ENCODE data around the gene GLYAT. TPM values are rescaled to one million over a fixed set of nuclear protein-coding genes. Genes with fewer than 3 reads are reported as not detected.

Gene GLYAT
- total RNA-seq, 1 donor from 2014 or later = not detected

DNA sequence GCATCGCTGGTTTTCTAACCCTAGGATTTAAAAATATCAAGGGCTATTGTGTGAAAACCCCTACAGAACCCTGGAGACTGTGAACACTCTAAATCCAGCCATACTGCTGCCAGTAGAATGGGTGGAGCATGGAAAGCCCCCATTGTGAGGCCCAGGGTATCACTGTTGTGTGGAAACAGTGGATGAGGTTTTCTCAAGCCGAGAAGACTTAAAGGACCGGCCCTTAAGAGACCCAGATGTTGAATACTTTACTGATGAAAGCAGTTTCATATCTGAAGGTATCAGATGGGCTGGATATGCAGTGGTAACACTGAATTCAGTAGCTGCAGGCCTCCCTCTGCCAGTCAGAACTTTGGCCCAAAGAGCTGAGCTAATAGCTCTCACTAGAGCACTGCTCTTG is 41.6 kb upstream of the GLYAT start:
- DNase-seq (ENCODE audit: low read depth) = no peak
- TF ChIP-seq, protein P1, sequence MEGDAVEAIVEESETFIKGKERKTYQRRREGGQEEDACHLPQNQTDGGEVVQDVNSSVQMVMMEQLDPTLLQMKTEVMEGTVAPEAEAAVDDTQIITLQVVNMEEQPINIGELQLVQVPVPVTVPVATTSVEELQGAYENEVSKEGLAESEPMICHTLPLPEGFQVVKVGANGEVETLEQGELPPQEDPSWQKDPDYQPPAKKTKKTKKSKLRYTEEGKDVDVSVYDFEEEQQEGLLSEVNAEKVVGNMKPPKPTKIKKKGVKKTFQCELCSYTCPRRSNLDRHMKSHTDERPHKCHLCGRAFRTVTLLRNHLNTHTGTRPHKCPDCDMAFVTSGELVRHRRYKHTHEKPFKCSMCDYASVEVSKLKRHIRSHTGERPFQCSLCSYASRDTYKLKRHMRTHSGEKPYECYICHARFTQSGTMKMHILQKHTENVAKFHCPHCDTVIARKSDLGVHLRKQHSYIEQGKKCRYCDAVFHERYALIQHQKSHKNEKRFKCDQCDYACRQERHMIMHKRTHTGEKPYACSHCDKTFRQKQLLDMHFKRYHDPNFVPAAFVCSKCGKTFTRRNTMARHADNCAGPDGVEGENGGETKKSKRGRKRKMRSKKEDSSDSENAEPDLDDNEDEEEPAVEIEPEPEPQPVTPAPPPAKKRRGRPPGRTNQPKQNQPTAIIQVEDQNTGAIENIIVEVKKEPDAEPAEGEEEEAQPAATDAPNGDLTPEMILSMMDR (conservative IDR thresholded peaks at IDR 0.05; ENCODE audit: low read depth, low read length) = no peak
- H3K4me3 ChIP-seq (ENCODE audit: low read depth, low read length) = no peak overlapping the region

DNA sequence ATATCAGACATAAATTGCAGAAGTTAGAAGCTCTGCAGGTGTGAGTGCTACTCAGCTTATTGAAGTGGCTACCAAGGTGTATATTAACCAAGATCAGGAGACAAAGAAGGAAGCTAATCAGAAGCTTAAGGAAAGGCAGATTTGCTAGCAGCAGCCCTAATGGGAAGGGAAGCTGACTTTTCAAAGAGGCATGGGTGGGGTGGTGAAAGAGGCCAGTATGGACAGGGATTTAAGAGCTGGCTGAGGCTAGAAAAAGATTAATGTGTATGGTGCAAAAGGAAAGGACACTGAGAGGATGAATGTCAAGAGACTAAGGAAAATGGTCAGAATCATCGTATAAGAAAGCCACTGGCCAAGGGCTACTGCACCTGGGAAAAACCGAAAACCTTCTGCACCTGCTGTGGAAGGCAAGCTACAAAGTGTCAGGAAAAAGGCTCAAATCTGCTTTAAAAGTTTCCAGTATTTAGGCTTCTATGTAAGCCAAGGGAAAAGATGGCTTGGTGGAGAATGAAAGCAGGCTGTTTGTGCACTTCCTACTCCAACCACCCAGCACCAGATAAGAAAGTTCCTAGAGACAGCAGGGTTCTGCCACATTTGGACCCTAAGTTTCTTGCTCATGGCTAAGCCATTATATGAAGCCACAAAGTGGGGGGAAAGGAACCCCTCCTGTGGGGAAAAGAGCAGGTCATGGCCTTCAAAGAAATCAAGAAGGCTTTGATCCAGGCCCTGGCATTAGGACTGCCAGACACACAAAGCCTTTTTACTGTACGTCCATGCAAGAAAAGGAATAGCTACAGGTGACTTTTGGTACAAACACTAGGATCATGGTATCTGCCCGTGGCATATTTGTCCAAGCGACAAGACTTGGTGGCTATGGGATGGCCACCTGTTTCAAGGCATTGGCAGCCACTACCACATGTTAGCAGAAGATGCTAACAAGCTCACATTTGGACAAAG is 40.9 kb upstream of the GLYAT start:
- TF ChIP-seq, protein P1 (conservative IDR thresholded peaks at IDR 0.05; ENCODE audit: low read depth, low read length) = no peak
- no peak for DNase-seq (ENCODE audit: low read depth)
- H3K4me3 ChIP-seq (ENCODE audit: low read depth, low read length) = no peak overlapping the region

DNA sequence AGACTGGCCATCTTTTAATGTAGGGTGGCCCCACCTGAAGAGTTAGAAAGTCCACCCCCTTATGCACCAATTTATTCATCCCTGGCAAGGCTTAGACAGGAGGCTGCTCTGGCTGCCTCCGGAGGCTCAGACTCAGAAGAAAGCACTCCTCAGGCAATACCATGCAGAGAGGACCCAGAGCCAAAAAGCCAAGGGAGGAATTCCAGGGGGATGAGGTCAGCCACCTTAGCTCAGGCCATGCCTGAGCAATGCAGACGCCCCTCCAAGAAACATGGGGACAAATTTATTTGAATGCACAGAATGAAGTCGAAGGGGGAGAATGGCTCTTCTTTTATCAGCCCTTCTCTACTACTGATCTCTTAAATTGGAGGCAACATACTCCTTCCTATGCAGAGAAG is 39.7 kb upstream of the GLYAT start:
- no peak for DNase-seq (ENCODE audit: low read depth)
- H3K4me3 ChIP-seq (ENCODE audit: low read depth, low read length) = no peak overlapping the region
- TF ChIP-seq, protein P1 (conservative IDR thresholded peaks at IDR 0.05; ENCODE audit: low read depth, low read length) = no peak

DNA sequence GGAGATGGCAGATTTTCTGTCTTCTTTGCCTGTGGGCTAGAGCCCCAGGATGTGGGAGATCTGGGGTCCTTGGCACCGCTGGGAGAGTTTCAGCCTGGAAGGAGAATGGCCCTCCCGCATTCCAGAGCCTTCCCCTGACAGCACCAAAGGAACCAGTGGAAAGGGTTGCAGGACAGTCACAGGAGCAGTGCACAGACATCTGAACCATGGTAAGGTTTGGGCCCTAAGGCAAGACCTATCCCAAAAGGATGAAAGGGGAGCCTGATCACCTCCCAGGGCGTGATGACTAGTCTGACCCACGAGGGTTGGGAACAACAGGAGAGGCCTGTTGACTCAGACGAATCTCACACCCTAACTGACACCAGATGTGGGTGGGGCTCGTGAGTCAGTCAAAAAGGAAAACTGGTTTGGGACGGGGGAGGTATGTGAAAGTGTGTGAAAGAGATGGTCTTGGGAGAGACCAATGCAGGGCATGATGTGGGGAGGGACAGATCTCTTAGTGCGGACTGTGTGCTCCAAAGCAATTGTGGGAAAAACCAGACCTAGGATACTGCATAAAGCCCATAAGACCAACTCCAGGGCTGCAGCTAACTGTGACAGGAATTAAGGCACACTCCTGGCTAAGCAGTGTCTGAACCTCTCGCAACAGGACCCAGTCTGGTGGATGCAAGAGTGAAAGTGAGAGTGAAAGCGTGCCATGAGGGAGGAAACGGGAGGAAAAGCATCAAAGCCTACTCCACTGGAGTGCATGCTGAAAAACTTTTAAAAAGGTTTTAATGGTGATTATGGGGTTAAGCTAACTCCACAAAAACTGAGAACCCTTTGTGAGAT is 39.1 kb upstream of the GLYAT start:
- TF ChIP-seq, protein P1 (conservative IDR thresholded peaks at IDR 0.05; ENCODE audit: low read depth, low read length) = no peak
- no peak for DNase-seq (ENCODE audit: low read depth)
- H3K4me3 ChIP-seq (ENCODE audit: low read depth, low read length) = no peak overlapping the region

DNA sequence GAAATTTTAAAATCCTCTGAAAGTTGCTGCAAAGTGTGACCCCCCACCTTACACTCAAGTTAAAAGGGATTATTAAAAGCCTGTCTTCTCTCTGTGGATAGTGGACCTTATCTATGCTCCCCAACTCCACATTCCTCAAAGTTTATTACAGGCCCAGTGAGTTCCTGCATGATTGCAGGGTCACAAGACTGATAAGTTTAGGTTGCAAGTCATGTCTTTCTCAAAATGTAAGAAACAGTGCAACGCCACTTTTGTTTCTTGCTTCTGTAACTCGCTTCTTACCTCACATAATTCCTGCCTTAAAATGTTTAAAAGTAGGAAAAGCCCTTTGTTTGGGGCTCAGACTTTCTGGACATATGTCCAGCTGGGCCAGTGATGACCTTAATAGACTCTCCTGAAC is 38.4 kb upstream of the GLYAT start:
- DNase-seq (ENCODE audit: low read depth) = no peak
- TF ChIP-seq, protein P1 (conservative IDR thresholded peaks at IDR 0.05; ENCODE audit: low read depth, low read length) = no peak
- no peak overlapping the region for H3K4me3 ChIP-seq (ENCODE audit: low read depth, low read length)

DNA sequence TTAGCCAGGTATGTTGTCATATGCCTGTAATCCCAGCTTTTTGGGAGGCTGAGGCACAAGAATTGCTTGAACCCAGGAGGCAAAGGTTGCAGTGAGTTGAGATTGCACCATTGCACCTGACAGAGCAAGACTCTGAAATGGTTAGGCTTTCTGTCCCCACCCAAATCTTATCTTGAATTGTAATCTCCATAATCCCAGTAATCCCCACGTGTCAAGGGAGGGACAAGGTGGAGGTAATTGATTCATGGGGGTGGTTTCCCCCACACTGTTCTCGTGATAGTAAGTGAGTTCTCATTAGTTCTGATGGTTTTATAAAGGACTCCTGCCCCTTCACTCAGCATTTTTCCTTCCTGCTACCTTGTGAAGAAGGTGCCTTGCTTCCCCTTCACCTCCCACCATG is 37.6 kb upstream of the GLYAT start:
- no peak for DNase-seq (ENCODE audit: low read depth)
- TF ChIP-seq, protein P1 (conservative IDR thresholded peaks at IDR 0.05; ENCODE audit: low read depth, low read length) = no peak
- H3K4me3 ChIP-seq (ENCODE audit: low read depth, low read length) = no peak overlapping the region
